GM15510 (cell line): ENCODE measurements around the gene GLIS1.

Experiments
- POLR2A ChIP-seq: IDR thresholded peaks from 3 replicates; pipeline ENCODE4 v1.6.1; 2011; ENCODE audit warnings: borderline replicate concordance; ENCODE audit not compliant: insufficient read length; ENCODE audit errors: extremely low read depth

GLIS1 gene

GRCh38 chr1:53694718-53695091, 44.3 kb downstream of the GLIS1 start:
- no peak for TF ChIP-seq POLR2A

- no peak for TF ChIP-seq POLR2A
Measured at GRCh38 chr1:53693773-53694717, 44.9 kb downstream of the GLIS1 start.

- no peak for TF ChIP-seq POLR2A
Measured at GRCh38 chr1:53693339-53693738, 45.6 kb downstream of the GLIS1 start.

GRCh38 chr1:53691326-53691725, 47.6 kb downstream of the GLIS1 start:
- TF ChIP-seq POLR2A, result no peak

GRCh38 chr1:53690411-53690810, 48.6 kb downstream of the GLIS1 start:
- no peak for TF ChIP-seq POLR2A

GRCh38 chr1:53689736-53690326, 49.1 kb downstream of the GLIS1 start:
- TF ChIP-seq POLR2A, result no peak

GRCh38 chr1:53689223-53689622, 49.7 kb downstream of the GLIS1 start:
- no peak for TF ChIP-seq POLR2A

- TF ChIP-seq POLR2A, result no peak
Measured at GRCh38 chr1:53688381-53689102, 50.4 kb downstream of the GLIS1 start.

- no peak for TF ChIP-seq POLR2A
Measured at GRCh38 chr1:53687901-53688300, 51.1 kb downstream of the GLIS1 start.

- no peak for TF ChIP-seq POLR2A
Measured at GRCh38 chr1:53687426-53687825, 51.5 kb downstream of the GLIS1 start.

- TF ChIP-seq POLR2A, result no peak
Measured at GRCh38 chr1:53686965-53687267, 52.0 kb downstream of the GLIS1 start.

GRCh38 chr1:53686091-53686964, 52.6 kb downstream of the GLIS1 start:
- TF ChIP-seq POLR2A, result no peak

GRCh38 chr1:53685272-53686051, 53.5 kb downstream of the GLIS1 start:
- TF ChIP-seq POLR2A, result no peak

GRCh38 chr1:53684741-53685140, 54.2 kb downstream of the GLIS1 start:
- TF ChIP-seq POLR2A, result no peak

GRCh38 chr1:53683986-53684740, 54.8 kb downstream of the GLIS1 start:
- no peak for TF ChIP-seq POLR2A
